Measurements from ENCODE around the gene ZNF469.
"Not testable (repeated sequence)": the region's sequence is repeated elsewhere in the genome, so short reads cannot be mapped to it uniquely, and the experiment has no call there.

The ZNF469 gene

DNA sequence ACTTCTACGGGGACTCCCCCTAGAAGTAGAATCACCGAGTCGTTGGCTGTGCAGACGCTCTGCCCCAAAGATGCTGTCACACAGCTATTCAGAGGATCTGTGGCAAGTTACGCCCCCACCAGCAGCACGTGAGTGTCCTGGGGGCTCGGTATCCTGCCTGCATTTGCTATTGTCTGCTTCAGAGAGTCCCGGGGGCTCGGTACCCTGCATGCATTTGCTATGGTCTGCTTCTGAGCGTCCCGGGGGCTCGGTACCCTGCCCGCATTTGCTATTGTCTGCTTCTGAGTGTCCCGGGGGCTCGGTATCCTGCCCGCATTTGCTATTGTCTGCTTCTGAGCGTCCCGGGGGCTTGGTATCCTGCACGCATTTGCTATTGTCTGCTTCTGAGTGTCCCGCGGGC, 23.8 kb upstream of the ZNF469 start:
- no peak for DNase-seq

DNA sequence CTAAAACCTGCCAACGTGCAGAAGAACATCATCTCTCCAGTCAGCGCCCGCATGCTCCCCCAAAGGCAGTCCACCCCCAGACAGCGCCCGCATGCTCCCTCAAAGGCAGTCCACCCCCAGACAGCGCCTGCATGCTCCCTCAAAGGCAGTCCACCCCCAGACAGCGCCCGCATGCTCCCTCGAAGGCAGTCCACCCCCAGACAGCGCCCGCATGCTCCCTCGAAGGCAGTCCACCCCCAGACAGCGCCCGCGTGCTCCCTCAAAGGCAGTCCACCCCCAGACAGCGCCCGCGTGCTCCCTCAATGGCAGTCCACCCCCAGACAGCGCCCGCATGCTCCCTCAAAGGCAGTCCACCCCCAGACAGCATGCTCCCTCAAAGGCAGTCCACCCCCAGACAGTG, 22.4 kb upstream of the ZNF469 start:
- not testable (repeated sequence) for DNase-seq

DNA sequence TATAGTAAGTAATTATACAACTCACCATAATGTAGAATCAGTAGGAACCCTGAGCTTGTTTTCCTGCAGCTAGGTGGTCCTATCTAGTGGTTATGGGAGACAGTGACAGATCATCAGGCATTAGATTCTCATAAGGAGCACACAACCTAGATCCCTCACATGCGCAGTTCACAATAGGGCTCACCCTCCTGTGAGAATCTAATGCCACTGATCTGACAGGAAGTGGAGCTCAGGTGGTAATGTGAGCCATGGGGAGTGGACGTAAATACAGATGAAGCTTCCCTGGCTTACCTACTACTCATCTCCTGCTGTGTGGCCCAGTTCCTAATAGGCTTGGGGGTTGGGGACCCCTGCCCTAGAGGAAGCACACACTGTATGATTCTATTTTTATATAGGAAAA, 21.8 kb upstream of the ZNF469 start:
- DNase-seq = no peak

DNA sequence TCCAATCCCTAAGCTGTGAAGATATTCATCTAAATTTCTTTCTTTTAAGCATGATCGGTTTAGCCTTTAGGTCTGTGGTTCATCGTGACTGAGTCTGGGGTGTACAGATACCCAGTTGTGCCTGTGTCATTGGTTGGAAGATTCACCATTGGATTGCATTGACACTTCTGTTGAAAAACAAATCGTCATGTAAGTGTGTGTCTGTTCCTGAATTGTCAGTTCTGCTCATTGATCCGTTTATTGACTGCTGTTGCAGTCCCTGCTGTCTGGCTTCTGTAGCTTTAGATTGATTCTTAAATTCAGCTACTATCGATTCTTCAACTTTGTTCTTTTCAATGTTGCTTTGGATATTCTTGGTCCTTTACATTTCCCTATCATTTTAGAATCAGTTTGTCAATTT, 21.0 kb upstream of the ZNF469 start:
- DNase-seq = no peak

DNA sequence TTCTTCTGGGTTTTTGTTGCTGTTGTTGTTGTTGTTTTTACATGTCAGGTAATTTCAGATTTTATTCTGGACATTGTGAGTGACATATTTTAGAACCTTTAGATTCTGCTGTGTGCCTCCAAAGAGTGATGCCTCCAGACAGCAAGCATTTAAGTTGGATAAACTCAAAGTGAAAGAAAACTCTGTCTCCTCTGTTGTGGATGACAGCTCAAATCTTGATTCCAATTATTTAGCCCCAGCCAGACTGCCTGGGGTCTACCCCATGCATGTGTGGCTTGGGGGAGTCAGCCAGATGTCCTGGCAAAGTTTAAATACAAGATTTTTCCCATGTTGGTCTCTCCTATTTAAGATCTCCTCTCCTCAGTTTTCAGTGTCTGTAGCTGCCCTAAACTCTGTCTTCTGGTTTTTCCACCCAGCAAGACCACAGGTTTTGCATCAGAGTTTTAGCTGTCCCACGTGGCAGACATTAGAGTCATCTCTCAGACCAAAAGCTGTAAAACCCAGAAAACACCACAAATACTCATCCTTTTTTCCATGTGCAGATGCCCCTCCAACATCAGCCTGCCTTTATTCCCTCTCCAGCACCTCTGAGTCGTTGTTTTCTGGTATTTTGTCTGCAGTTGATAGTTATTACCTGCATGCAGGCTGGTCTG, 19.4 kb upstream of the ZNF469 start:
- DNase-seq = no peak

DNA sequence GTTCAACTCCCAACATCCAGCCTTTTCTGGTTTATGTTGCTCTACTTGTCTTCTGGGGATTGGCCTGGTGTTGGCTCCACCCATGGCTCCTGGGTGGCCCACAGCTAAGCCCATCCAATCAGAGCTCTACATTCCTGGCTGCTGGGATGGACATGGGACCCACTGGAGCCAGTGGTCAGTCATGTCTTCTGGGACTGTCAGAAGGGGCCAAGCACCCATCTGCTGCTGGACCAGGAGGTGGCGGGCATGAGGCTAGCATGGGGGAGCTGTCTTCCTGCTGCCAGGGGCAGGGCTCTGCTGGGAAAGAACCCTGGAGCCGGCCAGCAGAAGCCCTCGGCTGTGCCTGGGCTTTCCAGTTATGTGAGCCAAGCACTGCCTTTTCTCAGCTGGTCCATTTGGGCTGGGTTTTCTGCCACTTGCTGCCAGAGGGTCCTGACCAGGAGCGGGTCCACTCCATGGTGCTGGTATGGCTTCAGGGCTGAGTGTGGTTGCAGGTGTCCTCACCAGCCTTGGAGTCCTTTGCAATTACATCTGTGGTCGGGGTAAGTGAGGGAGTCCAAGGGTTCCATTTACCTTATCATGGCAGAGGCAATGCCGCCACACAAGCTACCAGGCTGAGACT, 17.4 kb upstream of the ZNF469 start:
- DNase-seq = no peak

DNA sequence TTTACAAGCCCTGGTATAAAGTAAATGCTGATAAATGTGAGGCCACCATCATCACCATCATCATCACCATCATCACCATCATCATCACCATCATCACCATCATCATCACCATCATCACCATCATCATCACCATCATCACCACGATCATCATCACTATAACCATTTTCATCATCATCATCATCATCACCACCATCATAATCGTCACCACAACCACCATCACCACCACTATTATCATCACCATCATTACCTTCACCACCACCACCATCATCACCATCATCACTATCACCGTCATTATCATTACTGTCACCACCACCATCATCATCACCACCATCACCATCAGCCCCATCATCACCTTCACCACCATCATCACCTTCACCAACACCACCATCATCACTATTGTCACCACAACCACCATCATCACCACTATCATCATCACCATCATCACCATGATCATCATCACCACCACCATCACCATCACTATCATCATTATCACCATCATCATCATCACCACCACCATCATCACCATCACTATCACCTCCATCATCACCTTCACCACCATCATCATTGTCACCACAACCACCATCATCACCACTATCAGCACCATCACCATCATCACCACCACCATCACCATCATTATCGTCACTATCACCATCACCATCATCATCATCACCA, 16.6 kb upstream of the ZNF469 start:
- no peak for DNase-seq

DNA sequence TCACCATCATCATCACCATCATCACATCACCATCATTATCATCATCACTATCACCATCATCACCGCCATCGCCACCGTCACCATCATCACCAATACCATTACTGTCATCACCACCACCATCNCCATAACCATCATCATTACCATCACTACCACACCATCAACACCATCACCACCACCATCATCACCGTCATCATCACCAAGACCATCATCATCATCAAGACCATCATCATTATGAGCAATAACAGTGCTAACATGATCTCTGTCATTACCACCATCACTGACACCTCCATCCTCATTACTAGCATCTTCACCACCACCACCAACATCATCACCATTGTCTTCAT, 16.1 kb upstream of the ZNF469 start:
- DNase-seq = no peak

DNA sequence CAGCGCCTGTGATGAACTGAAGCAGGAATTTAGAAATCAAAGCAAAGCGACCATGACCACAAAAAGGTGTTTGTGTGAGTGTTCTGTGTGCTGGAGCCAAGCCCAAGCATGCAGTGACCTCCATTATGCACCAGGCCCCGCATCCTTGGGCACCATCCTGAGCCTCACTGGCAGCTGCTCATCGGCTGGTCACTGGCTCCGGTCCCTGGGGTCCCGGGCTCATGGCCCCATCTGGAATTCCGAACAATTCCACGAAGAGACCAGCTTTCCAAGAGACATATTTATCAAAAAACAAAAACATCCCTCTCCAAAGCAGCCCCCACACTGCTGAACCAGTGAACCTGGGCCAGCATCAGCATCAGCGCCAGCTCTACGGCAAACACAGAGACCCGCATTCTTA, 15.2 kb upstream of the ZNF469 start:
- DNase-seq = no peak

DNA sequence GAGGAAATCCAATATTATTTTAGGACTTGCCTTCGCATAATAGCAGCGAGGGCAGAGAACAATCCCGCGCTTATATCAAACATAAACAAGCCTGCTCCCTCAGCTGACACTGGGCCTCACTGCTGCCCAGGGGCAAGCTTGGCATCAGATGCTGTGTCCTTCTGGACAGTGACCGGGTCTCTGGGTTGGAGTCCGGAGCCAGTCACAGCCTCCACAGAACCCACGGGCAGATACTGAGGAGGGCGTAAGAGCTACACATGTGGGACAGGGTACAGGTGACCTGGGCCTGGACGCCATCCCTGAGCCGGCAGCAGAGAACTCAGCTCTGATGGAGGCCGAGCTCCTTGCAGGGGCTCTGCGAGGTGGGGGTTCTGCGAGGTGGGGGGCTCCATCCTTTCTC, 14.7 kb upstream of the ZNF469 start:
- no peak for DNase-seq

DNA sequence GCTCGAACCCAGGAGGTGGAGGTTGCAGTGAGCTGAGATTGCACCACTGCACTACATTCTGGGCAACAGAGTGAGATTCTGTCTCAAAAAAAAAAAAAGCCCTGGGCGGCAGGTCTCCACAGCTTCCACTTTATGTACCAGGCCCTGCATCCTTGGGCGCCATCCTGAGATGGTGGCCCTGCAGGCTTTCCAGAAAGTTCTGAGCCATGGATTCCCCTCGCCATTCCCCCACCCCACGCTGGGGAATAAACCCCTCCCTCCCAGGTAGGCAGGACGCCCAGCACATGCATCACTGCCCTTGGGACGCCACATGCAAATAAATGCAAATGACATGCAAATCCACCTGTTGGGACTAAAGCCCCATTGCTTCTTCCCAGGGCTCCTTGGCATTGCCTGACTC, 13.8 kb upstream of the ZNF469 start:
- no peak for DNase-seq

DNA sequence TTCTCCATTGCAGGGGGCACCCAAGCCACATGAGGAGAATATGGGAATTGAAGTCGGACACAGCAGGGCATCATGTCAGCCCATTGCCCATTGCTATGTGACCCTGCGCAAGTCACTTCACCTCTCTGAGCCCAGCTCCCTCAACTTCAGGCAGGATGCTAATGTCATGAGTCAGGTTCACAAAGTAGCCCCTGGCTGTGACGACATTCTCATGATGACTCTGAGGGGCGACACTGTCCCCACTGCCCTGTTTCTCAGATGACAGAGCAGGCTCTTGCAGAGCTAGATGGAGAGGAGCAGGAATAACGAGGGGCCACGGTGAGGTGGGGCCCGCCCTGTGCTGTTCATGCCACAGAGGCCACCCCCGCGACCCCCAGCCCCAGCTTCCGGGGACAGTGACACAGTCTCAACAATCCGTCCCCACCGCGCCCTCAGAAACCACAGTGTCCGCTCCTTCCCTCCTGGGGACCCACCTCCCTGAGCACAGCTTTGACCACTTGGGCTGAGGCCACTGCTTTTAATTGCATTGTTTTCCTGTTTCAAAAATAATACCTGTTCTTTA, 13.2 kb upstream of the ZNF469 start:
- no peak for DNase-seq

DNA sequence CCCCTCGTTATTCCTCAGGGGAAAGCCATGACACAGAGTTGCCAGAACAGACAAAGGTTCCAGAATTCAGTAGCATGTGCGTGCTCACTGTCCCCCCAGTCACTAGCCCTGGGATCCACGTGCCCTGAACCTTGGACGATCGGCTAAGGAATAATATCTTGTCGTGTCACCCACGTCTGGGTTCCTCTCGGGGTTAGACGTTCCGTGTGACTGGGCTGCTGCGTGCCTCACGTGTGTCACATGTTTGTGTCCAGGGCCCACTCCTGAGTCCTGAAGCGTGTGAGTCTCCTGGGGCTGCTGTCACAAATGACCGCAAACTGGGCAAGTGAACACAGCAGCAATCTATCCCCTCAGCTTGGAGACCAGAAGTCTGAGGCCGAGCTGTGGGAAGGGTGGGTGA, 12.4 kb upstream of the ZNF469 start:
- no peak for DNase-seq

DNA sequence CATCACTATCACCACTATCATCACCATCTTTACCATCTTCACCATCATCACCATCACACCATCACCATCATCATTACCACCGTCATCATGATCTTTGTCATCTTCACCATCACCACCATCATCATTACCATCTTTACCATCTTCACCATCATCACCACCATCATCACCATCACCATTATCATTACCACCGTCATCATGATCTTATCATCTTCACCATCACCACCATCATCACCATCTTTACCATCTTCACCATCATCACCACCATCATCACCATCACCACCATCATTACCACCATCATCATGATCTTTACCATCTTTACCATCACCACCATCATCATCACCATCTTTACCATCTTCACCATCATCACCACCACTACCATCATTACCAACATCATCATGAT, 10.2 kb upstream of the ZNF469 start:
- DNase-seq = no peak

DNA sequence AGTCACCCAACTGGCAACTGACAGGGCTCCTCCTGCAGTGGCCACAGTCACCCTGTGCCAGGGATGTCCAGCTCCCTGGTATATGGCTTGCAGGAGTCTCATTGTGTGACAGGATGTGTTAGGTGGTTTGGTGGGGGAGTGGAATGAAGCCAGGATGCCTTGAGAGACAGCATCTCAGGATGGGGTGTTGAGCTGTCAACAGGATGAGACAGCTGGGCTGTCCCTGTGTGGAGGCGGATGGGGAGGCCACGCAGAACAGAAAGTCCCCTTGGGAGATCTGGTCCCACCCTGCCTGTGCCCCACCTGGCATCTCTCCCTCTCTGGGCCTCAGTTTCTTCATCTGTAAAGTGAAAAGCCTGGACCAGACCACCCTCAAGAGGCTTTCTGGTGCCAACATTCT, 9.5 kb upstream of the ZNF469 start:
- DNase-seq = no peak

DNA sequence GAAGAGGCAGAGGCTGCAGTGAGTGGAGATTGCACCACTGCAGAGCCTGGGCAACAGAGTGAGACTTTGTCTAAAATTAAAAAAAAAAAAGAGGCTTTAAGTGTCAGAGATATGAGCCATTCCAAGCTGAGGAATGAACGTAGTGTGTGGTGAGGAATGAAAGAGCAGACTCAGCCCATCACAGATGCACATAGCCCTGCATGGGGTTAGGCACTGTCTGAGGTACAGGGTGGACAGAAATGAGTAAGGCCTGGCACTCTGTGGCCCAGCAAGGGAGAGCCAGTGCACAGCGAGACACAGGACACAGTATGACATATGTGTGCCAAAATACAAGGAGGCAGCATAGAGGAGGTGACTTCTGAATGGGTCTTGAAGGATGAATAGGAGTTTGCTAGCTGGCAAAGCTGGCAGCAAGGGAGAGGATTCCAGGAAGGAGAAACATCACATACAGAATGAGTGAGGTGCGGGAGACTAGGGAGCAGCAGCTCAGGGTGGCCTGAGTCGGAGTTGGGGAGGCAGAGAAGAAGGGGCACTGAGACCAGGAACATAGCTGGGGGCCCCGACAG, 8.7 kb upstream of the ZNF469 start:
- DNase-seq = no peak

DNA sequence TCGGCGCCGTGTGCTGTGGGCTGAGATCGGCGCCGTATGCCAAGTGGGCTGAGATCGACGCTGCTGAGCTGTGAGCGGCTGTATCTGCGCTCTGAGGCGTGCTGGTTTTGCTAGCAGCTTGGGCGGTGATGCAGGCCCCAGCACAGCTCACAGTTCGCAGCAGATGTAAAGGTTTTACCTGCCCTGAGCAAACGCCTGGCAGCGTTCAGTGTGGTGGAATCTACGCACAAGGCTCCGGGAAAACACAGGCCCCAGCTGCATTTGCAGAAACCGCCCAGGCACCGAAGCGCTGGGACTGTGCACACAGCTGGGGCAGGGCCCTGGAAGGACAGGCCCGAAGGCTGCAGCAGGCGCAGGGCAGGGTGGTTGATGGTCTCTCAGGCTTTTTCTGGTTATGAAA, 8.0 kb upstream of the ZNF469 start:
- no peak for DNase-seq

DNA sequence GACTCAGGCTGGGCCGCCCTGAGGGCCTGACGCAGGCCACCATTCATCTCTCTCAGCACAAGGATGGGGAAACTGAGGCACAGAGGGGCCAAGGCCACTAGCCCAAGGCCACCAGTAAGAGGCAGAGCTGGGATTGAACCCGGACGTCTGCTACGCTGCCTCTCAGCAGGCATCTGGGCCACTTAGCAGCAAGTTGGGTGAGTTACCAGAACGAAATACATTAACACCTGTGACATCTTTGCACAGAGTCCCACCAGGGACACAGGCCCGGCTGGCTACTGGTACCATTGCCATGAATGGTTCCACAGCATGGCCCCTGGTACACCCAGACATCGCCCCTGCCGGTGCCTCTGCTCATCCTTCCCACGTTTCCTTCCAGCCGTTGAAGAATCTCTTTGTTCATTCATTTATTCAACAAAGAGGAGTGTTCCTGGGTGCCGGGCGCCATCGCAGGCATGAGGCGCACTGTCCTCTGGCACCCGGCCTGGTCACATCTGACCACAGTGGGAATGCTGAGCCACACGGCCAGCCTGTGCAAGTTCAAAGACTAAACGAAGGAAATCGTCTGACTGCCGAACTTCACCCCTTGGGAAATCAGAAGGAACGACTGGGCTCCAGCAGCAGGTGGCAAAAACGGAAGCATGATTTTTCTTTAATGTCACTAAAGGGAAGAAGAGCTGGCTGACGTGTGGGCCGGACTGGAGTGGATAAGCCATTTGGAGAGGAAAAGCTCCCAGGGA, 7.4 kb upstream of the ZNF469 start:
- no peak for DNase-seq

DNA sequence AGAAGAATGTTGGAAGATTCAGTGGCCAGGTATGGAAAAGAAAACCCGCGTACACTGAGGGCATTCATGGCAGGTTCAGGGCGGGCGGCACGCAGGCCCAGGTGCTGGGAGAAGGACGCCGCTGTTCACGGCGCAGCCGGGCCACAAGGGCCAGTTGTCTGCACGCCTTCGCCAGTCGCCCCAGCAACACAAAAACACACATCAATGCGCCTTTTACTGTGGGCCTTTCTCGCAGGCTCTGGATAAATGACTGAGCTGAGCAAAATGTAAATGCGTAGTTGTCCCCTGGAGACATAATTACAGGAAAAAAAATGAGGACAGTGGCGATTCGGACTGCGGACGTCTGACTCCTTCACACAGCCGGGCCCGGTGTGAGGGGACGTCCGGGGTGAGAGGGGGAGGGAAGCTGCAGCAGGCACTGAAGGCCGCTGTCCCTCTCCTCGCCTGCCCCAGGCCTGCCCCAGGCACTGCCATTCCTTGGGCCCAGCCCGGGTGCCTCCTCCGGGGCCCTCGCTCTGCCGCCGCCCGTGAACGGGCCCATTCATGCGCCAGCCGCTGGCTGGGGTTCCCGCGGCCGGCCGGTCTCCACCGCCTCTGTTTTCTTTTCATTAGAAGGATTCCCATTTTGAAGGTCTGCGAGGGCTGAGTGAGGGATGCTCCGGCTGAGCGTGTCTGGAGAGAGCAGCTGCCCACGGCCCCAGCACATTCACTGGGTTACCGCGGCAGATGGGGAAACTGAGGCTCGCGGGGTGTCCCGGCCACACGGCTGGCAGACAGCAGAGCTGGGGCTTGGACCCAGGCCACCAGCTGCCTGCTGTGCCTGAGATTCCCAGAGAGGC, 6.5 kb upstream of the ZNF469 start:
- no peak for DNase-seq

DNA sequence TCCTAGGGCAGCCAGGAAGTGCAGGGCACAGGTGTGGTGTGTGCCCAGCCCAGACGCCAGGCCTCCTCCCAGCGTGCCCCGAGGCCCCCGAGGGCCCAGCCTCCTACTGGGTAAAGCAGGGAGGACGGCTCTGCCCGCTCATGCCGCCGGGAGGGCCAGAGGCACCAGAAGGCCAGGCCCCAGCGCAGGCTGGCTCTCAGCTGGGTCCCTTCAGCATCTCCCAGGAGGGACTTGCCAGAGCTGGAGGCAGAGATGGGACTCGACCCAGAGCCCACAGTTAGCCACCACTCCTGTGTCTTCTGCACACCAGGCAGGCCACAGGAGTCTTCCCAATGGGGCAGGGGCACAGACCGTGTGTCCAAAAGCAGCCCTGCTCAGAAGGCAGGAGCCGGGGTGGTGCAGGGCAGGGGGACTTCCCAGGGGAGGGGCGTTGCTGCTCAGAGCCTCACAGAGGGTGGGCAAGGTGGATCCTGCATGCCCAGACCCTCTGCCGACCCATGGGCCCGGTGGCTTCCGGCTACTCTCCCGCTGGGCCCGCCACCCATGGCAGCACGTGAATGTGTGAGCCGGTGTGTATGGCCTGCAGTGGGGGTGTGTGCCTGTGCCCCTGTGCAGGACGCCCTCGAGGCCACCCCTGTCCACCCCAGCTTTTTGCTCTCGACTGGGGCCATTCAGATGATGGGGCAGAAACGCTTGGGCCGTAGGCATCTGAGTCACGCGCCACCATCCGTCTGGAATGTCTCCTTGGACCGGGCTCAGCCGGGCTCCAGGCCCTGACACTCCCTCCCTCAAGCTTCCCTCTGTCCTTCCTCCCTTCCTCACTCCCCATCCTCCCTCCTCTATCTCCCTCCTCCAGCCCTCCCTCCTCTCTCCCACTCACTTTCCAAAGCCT, 5.7 kb upstream of the ZNF469 start:
- DNase-seq = no peak

DNA sequence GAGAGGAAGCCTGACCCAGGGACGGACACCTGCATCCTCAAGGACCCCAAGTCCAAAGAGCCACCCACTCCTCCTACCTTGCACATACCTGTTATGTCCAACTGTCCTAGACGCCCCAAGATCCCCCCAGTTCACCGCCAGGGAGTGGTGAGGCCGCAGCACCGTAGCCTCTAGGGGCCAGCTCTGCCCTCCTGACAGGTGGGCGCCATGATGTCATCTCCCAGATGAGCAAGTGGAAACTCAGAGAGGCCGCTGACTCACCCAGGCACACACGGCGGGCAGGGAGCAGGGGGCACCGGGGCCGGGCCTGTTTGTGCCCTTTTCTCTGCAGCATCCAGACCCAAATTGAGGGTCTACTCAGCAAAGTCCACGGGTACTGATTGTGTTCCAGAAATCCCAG, 4.8 kb upstream of the ZNF469 start:
- no peak for DNase-seq
